HG02840 (cell line): Measurements from ENCODE around the gene CCNE1.
"Not testable (repeated sequence)": the region's sequence is repeated elsewhere in the genome, so short reads cannot be mapped to it uniquely, and the experiment has no call there.

ENCODE experiments used
- ATAC-seq: cut with Tn5 transposase; IDR thresholded peaks from one replicate; pipeline ENCODE4 v1.9.1; 2021; ENCODE audit warnings: mild to moderate bottlenecking, moderate library complexity, moderate number of reproducible peaks; ENCODE audit not compliant: unreplicated experiment, low FRiP score

Gene CCNE1

GRCh38 chr19:29785955-29786589 lies 25.7 kb upstream of the CCNE1 start:
- no peak for ATAC-seq

GRCh38 chr19:29787281-29787680 lies 24.5 kb upstream of the CCNE1 start:
- ATAC-seq, result no peak

DNA sequence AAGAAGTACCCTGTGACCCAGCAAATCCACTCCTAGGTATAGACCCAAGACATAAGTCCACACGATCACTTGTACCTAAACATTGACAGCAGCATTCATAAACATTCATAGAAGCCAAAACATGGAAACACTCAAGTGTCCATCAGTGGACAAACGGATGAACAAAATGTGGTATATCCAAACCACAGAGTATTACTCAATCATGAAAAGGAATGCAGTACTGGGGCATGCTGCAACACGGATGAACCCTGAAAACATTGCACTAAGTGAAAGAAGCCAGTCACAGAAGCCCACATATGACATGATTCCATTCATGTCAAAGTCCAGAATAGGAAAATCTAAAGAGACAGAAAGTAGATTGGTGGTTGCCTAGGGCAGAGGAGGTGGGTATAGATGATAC lies 22.8 kb upstream of the CCNE1 start:
- ATAC-seq, result no peak

GRCh38 chr19:29793116-29793727 lies 18.6 kb upstream of the CCNE1 start:
- ATAC-seq, result no peak

DNA sequence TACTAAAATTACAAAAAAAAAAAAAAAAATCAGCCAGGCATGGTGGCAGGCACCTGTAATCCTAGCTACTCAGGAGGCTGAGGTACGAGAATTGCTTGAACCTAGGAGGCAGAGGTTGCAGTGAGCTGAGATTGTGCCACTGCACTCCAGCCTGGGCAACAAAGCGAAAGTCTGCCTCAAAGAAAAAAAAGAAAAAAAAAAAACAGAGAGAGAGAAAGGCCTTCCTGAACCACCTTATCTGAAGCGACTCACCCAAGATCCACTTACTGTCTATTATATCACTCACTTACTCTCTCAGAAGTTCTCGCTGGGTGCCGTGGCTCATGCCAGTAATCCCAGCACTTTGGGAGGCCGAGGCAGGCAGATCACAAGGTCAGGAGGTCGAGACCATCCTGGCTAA lies 17.3 kb upstream of the CCNE1 start:
- ATAC-seq, result not testable (repeated sequence)

GRCh38 chr19:29795461-29796172 lies 16.2 kb upstream of the CCNE1 start:
- no peak for ATAC-seq

DNA sequence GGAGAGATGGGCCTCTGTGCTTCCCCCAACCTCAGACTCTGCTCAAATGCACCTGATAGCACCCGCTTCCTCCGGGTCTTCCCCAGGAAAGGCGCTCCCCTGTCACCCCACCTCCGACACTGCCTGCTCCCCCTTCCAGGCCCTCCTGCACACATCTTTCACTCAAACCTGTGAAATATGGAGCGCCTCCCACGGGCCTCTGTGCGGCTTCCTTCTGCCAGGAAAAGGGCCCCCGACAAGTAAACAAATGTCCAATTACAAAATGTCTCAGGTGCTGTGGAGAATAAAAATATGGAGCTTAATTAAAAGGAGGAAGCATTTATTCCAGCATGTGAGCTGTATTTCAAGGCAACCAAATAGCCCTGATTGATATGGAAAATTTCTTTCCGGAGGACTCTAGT lies 15.6 kb upstream of the CCNE1 start:
- ATAC-seq, result no peak

DNA sequence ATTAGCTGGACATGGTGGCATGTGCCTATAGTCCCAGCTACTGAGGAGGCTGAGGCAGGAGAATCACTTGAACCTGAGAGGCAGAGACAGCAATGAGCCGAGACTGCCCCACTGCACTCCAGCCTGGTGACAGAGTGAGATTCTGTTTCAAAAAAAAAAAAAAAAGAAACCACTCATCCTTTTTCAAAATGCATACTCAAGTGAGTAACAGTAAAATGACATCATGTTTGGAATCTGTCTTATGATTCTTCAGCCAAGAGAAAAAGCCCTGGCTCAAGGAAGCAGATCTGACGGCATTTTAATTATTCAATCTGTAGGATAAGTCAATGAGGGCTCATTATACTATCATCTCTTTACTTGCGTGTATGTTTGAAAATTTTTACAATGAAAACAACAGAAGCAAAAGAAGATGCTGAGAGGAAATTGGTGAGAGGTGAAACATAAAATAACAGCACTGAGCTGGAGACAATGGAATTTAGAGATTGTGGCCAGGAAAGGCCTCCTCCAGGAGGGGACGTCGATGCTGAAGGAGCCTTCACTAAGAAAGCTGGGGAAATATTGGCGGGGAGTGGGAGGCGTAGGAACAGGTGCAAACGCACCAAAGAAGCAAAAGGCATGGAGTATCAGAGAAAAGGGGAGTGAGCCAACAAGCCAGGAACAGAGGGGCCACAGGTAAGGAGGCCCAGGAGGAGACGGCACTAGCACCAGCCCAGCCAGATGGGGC lies 12.9 kb upstream of the CCNE1 start:
- ATAC-seq, result no peak

- no peak for ATAC-seq
These were observed 11.5 kb upstream of the CCNE1 start for GRCh38 chr19:29800100-29800825.

DNA sequence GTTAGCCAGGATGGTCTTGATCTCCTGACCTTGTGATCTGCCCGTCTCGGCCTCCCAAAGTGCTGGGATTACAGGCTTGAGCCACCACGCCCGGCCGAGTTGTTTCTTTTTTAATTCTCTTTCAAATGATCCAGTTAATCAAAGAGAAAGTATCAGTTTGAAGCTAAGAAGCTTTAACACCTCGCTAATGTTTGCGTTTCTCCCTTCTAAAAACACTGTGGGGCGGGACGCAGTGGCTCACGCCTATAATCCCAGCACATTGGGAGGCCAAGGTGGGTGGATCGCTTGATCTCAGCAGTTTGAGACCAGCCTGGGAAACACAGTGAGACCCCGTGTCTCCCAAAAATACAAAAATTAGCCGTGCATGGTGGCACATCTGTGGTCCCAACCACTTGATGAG lies 7.8 kb upstream of the CCNE1 start:
- ATAC-seq, result not testable (repeated sequence)

- peak; percentile 62 for ATAC-seq
These were observed 7.3 kb upstream of the CCNE1 start for GRCh38 chr19:29804493-29804892.

- no peak for ATAC-seq
These were observed 6.5 kb upstream of the CCNE1 start for GRCh38 chr19:29805031-29805965.

DNA sequence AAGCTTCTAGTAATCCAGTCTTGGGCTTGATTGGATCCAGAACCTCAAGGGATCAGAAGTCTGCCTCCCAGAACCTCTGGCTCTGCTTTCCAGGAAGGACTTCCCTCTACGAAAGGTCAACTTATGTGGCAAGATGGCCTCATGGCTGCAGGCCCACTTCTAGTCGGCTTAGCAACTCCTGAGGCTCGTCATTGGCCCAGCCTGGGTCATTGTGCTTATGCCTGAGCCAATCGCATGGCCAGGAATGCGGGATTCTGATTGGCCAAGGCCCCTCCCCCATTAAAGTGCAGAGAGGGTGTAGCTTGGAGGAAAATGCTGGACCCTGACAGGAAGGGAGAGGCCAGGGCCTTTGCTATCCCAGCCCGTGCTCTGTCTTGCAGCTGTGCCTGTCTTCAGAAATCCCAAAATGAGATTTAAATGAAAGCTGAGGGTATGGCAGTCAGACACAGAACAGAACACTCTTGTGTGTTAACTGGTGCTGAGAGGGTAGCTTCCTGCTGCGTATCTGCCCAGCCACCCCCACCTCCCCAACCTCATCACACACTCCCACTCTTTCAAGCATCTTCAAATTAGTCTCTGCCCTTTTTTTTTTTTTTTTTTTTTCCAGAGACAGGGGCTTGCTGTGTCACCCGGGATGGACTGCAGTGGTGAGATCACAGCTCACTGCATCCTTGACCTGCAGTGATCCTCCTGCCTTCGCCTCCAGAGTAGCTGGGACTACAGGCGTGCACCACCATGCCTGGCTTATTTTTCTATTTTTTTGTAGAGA lies 5.5 kb upstream of the CCNE1 start:
- no peak for ATAC-seq

GRCh38 chr19:29807178-29807577 lies 4.6 kb upstream of the CCNE1 start:
- ATAC-seq, result no peak

DNA sequence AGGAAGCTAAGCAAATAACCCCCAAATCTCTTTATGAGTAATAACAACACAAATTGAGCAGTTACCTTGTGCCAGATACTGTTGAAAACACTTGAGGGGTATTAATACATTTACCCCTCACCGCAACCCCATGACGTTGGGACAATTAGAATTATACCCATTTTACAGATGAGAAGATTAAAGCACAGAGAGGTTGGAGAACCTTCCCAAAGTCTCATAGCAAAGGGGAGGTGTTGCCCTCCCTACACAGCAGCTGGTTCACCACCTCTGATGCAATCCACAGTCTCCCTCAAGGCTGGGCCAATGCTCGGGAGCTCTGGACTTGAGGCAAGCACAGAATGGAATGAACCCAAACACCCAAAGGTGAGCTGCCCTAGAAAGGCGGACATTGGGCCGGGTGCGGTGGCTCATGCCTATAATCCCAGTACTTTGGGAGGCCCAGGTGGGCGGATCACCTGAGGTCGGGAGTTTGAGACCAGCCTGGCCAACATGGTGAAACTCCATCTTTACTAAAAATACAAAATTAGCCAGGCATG lies 3.9 kb upstream of the CCNE1 start:
- ATAC-seq, result no peak

DNA sequence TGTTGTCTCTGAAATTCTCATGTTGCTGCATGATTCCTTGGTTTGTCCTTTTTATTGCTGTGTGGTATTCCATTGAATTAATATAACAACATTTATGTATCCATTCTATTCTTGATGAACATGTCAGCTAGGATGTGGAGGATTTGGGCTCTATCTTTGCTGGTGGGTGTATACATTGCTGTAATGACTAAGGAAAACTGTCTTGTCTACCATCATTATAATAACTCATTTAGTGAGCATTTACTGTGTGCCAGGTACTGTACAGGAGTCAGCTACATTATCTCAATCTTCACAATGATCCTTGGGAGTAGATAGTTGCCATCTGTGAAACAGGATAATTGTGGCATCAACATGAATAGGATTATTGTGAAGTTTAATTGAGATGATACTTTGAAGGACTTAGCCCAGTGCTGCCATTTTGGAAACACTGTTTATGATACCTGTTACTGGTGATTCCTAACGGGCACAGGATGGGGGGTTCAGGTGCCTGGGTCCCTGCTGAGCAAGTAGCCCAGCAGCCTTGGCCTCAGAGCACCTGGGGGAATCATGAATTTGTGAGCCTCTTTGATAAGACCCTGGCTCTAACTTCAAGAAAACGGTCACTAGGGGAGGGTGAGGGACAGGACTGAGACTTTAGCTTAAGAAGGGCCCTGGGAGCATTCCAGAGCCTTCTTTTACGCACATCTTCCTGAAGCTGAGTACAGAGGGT lies 1.8 kb upstream of the CCNE1 start:
- ATAC-seq, result no peak

DNA sequence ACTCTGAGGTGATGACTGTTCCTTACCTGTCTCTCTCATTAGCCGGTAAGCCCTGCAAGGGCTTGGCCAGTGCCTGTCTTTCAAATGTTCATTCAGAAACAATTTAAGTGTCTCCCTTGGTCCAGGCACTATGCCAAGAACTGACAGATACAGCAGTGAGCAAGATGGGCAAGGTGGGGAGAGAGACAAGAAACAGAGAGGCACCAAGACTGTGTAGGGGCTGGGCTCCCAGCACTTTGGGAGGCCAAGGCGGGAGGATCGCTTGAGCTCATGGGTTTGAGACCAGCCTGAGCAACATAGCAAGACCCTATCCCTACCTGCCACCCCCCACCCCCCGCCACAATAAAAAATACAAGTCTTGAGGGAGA lies 1.3 kb upstream of the CCNE1 start:
- ATAC-seq, result no peak
